ENCODE measurements around the gene BLNK.

Gene BLNK

DNA sequence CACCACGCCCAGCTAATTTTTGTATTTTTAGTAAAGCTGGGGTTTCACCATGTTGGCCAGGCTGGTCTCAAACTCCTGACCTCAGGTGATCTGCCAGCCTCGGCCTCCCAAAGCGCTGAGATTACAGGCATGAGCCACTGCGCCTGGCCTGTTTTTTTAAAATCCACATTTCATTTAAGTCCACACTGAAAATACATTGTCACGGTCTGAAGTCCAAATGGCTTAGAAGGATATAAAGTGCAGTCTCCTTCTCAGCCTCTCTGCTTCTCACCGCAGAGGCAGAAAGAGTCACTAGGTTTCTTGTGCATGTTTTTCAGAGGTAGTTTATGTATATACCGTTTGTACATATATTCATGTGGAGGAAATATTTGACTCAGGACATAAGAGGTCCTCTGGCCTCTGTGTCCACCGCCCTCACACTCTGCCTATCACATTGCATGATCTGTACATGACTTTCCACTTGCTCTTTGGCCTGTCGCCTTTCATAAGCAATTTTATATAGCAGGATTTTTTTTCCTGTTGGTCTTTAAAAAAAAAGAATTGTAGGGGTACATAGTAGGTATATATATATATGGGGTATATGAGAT, 42.9 kb downstream of the BLNK start:
- Histone ChIP-seq H3K4me1 (no peaks in the 10 kb centered on the region), H3K36me3 (ENCODE audit: control insufficient read depth, insufficient read depth, low read length) (no peaks in the 10 kb centered on the region), H3K4me3 (ENCODE audit: low read depth, low read length) (no peak overlapping the region), H3K27ac (no peak overlapping the region), H3K27me3 (ENCODE audit: control insufficient read depth, insufficient read depth, low read length) (no peaks in the 10 kb centered on the region), H3K9me3 (ENCODE audit: control insufficient read depth, low read length) (no peaks in the 10 kb centered on the region), H3K79me2 (no peaks in the 10 kb centered on the region), H3K4me2 (ENCODE audit: low read length) (no peak overlapping the region), H2AFZ (no peak overlapping the region), H3K9ac (no peak overlapping the region)
- TF ChIP-seq, protein P1, sequence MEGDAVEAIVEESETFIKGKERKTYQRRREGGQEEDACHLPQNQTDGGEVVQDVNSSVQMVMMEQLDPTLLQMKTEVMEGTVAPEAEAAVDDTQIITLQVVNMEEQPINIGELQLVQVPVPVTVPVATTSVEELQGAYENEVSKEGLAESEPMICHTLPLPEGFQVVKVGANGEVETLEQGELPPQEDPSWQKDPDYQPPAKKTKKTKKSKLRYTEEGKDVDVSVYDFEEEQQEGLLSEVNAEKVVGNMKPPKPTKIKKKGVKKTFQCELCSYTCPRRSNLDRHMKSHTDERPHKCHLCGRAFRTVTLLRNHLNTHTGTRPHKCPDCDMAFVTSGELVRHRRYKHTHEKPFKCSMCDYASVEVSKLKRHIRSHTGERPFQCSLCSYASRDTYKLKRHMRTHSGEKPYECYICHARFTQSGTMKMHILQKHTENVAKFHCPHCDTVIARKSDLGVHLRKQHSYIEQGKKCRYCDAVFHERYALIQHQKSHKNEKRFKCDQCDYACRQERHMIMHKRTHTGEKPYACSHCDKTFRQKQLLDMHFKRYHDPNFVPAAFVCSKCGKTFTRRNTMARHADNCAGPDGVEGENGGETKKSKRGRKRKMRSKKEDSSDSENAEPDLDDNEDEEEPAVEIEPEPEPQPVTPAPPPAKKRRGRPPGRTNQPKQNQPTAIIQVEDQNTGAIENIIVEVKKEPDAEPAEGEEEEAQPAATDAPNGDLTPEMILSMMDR (IDR thresholded peaks at IDR 0.05), result no peak

DNA sequence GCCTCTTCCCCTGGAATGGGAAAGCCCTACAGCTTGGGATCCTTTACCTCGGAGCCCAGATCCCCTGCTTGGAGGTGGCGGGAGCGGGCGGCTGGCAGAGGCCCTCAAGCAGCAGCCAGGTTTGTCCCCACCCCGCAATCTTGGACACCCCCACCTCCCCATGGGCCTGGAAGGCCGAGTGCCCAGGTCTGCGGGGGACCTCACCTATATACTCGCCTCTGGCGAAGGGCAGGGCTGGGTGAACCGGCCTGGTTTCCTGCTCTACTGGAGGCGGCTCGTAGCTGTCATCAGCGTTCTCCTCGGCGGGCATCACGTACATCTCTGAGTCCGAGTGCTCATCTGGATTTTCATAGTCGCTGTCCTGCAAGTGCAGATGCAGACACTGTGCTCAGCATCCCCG, 44.2 kb downstream of the BLNK start:
- Histone ChIP-seq H3K4me3 (ENCODE audit: low read depth, low read length) (no peak overlapping the region), H3K4me1 (no peaks in the 10 kb centered on the region), H3K36me3 (ENCODE audit: control insufficient read depth, insufficient read depth, low read length) (no peaks in the 10 kb centered on the region), H3K4me2 (ENCODE audit: low read length) (no peak overlapping the region), H3K27ac (no peak overlapping the region), H3K27me3 (ENCODE audit: control insufficient read depth, insufficient read depth, low read length) (no peaks in the 10 kb centered on the region), H3K9ac (no peak overlapping the region), H3K9me3 (ENCODE audit: control insufficient read depth, low read length) (no peaks in the 10 kb centered on the region), H3K79me2 (no peaks in the 10 kb centered on the region), H2AFZ (no peak overlapping the region)
- TF ChIP-seq, protein P1 (IDR thresholded peaks at IDR 0.05), result no peak

DNA sequence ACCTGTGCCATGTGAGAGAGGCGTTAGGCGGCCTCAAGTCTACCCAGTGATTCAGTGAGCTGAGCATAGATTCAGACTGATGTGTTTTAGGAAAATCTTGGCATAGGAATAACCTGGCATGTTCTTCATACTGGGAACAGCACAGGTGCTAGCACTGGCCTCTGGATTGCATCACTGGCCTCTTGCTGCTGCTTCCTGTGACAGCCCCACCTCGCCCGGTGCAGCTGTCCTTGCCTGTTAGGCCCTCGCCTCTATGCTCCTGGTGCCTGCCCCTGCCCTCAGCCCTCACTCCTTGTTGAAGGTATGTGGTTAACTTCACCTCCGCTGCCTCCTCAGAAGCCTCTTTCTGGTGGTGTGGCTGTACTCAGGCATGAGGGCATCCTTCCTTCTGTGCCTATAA, 46.2 kb downstream of the BLNK start:
- H3K9me3 ChIP-seq (ENCODE audit: control insufficient read depth, low read length), result no peaks in the 10 kb centered on the region
- H3K9ac ChIP-seq, result no peak overlapping the region
- no peaks in the 10 kb centered on the region for H3K36me3 ChIP-seq (ENCODE audit: control insufficient read depth, insufficient read depth, low read length)
- no peak overlapping the region for H2AFZ ChIP-seq
- TF ChIP-seq, protein P1 (IDR thresholded peaks at IDR 0.05), result no peak
- no peak overlapping the region for H3K27ac ChIP-seq
- no peak overlapping the region for H3K4me3 ChIP-seq (ENCODE audit: low read depth, low read length)
- H3K4me1 ChIP-seq, result no peaks in the 10 kb centered on the region
- H3K79me2 ChIP-seq, result no peaks in the 10 kb centered on the region
- no peaks in the 10 kb centered on the region for H3K27me3 ChIP-seq (ENCODE audit: control insufficient read depth, insufficient read depth, low read length)
- H3K4me2 ChIP-seq (ENCODE audit: low read length), result no peak overlapping the region

DNA sequence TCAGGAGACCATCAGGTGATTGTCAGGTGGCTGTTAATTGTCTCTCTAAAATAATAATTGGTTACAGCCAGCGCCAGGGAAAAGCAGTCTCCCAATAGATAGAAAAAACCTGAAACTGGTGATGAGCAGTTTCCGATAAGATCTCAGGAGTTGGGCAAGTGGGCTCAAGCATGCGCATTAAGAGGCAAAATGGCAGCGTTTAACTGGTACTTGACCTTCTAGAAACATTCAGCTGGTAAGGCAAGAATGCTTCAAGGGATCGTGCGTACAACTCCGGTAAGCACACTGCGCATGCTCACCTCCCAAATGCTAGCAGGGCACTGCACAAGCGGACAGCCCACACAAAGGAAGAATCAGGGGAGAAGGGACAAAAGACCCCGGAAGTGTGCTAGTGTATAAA, 48.5 kb downstream of the BLNK start:
- Histone ChIP-seq H3K79me2 (no peaks in the 10 kb centered on the region), H3K9ac (no peak overlapping the region), H3K4me3 (ENCODE audit: low read depth, low read length) (no peak overlapping the region), H2AFZ (no peak overlapping the region), H3K4me2 (ENCODE audit: low read length) (no peak overlapping the region), H3K9me3 (ENCODE audit: control insufficient read depth, low read length) (no peaks in the 10 kb centered on the region), H3K4me1 (no peaks in the 10 kb centered on the region), H3K36me3 (ENCODE audit: control insufficient read depth, insufficient read depth, low read length) (no peaks in the 10 kb centered on the region), H3K27me3 (ENCODE audit: control insufficient read depth, insufficient read depth, low read length) (no peaks in the 10 kb centered on the region), H3K27ac (no peak overlapping the region)
- TF ChIP-seq, protein P1 (IDR thresholded peaks at IDR 0.05), result no peak

DNA sequence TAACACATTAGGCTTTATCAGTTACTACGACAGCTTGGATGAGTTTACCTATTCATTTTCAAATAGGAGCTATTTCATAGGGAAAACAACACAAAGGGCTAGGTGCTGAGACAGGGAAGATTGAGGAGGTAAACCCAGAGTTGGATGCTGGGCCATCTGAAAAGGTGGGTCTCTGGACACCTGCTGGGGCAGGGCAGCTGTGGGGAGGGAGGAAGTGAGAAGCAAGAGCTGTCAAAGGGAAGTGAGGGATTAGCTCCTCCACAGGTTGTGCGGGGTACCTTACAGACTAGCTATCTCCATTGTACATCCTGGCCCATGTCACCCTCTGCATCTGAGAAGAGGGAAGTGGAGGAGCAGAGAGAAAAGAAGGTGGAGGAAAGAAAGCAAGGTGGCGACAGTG, 48.9 kb downstream of the BLNK start:
- no peak overlapping the region for H2AFZ ChIP-seq
- H3K9me3 ChIP-seq (ENCODE audit: control insufficient read depth, low read length), result no peaks in the 10 kb centered on the region
- no peaks in the 10 kb centered on the region for H3K27me3 ChIP-seq (ENCODE audit: control insufficient read depth, insufficient read depth, low read length)
- H3K9ac ChIP-seq, result no peak overlapping the region
- no peak overlapping the region for H3K4me2 ChIP-seq (ENCODE audit: low read length)
- H3K36me3 ChIP-seq (ENCODE audit: control insufficient read depth, insufficient read depth, low read length), result no peaks in the 10 kb centered on the region
- no peaks in the 10 kb centered on the region for H3K79me2 ChIP-seq
- no peak overlapping the region for H3K4me3 ChIP-seq (ENCODE audit: low read depth, low read length)
- no peak overlapping the region for H3K27ac ChIP-seq
- TF ChIP-seq, protein P1 (IDR thresholded peaks at IDR 0.05), result no peak
- no peaks in the 10 kb centered on the region for H3K4me1 ChIP-seq

Measured in parathyroid adenoma (tissue), 2 donors.